Measurements from ENCODE around the gene SLC4A1.

Gene SLC4A1

GRCh38 chr17:44232061-44232460, 35.9 kb downstream of the SLC4A1 start:
- Histone ChIP-seq H3K4ac (ENCODE audit: low read length) (no peak overlapping the region), H3K4me2 (ENCODE audit: insufficient read depth, low read length, poor library complexity, severe bottlenecking) (no peak overlapping the region), H2BK12ac (ENCODE audit: low read length) (no peak overlapping the region), H3K27ac (replicated peaks; ENCODE audit: low read length) (no peak overlapping the region), H3K4me3 (ENCODE audit: low read length in 2 of 2) (no peak overlapping the region), H3K36me3 (replicated peaks in 1 of 2; ENCODE audit: control insufficient read depth in 2 of 2, insufficient read depth in 2 of 2, low read length in 2 of 2) (no peaks in the 10 kb centered on the region), H2AK5ac (ENCODE audit: low read depth, low read length) (no peak overlapping the region), H2BK120ac (ENCODE audit: low read depth, low read length) (no peak overlapping the region), H4K8ac (ENCODE audit: low read depth, low read length) (no peak overlapping the region), H3K79me1 (ENCODE audit: low read depth, low read length) (no peaks in the 10 kb centered on the region), H3K9me3 (replicated peaks in 1 of 2; ENCODE audit: control insufficient read depth in 2 of 2, insufficient read depth in 1 of 2, low read depth in 1 of 2, low read length in 2 of 2) (peaks cover 0 to 4% of the 10 kb centered on the region in 2 donors), H3K27me3 (ENCODE audit: control insufficient read depth in 3 of 3, insufficient read depth in 3 of 3, low read depth in 1 of 3, low read length in 3 of 3) (peaks cover 0 to 17% (median 0%) of the 10 kb centered on the region in 3 experiments), H2AFZ (ENCODE audit: low read length) (no peak overlapping the region), H2BK5ac (ENCODE audit: low read length) (no peak overlapping the region), H3K18ac (ENCODE audit: low read length) (no peak overlapping the region), H4K91ac (ENCODE audit: low read depth, low read length, poor library complexity) (no peak overlapping the region), H3K23ac (ENCODE audit: low read depth, low read length, poor library complexity) (no peak overlapping the region), H3K9ac (ENCODE audit: low read depth, low read length, poor library complexity) (no peak overlapping the region), H2BK15ac (ENCODE audit: low read length) (no peak overlapping the region), H3K4me1 (ENCODE audit: control insufficient read depth in 2 of 2, insufficient read depth in 1 of 2, low read depth in 1 of 2, low read length in 2 of 2) (no peaks in the 10 kb centered on the region), H3K14ac (ENCODE audit: low read length) (no peak overlapping the region)
- no CpG with 5 or more reads among the region's 7 CpGs for WGBS, 2 donors (ENCODE audit: extremely low coverage in 2 of 2, insufficient read length in 2 of 2, insufficient replicate concordance in 1 of 2)
- no peak for DNase-seq (ENCODE audit: low spot score)

- Histone ChIP-seq H2BK15ac (ENCODE audit: low read length) (no peak overlapping the region), H3K36me3 (replicated peaks in 1 of 2; ENCODE audit: control insufficient read depth in 2 of 2, insufficient read depth in 2 of 2, low read length in 2 of 2) (no peaks in the 10 kb centered on the region), H2BK12ac (ENCODE audit: low read length) (no peak overlapping the region), H3K9ac (ENCODE audit: low read depth, low read length, poor library complexity) (peak overlapping the region; percentile 72), H2AFZ (ENCODE audit: low read length) (no peak overlapping the region), H3K27ac (replicated peaks; ENCODE audit: low read length) (no peak overlapping the region), H4K91ac (ENCODE audit: low read depth, low read length, poor library complexity) (no peak overlapping the region), H2BK120ac (ENCODE audit: low read depth, low read length) (no peak overlapping the region), H3K4ac (ENCODE audit: low read length) (no peak overlapping the region), H4K8ac (ENCODE audit: low read depth, low read length) (no peak overlapping the region), H3K79me1 (ENCODE audit: low read depth, low read length) (no peaks in the 10 kb centered on the region), H3K4me3 (ENCODE audit: low read length in 2 of 2) (no peak overlapping the region), H2AK5ac (ENCODE audit: low read depth, low read length) (no peak overlapping the region), H3K4me1 (ENCODE audit: control insufficient read depth in 2 of 2, insufficient read depth in 1 of 2, low read depth in 1 of 2, low read length in 2 of 2) (no peaks in the 10 kb centered on the region), H3K14ac (ENCODE audit: low read length) (no peak overlapping the region), H3K4me2 (ENCODE audit: insufficient read depth, low read length, poor library complexity, severe bottlenecking) (no peak overlapping the region), H2BK5ac (ENCODE audit: low read length) (no peak overlapping the region), H3K9me3 (replicated peaks in 1 of 2; ENCODE audit: control insufficient read depth in 2 of 2, insufficient read depth in 1 of 2, low read depth in 1 of 2, low read length in 2 of 2) (no peaks in the 10 kb centered on the region), H3K27me3 (ENCODE audit: control insufficient read depth in 3 of 3, insufficient read depth in 3 of 3, low read depth in 1 of 3, low read length in 3 of 3) (peaks cover 0 to 12% (median 0%) of the 10 kb centered on the region in 3 experiments), H3K23ac (ENCODE audit: low read depth, low read length, poor library complexity) (peak overlapping the region; percentile 73), H3K18ac (ENCODE audit: low read length) (no peak overlapping the region)
- no peak for DNase-seq (ENCODE audit: low spot score)
- WGBS, 2 donors (ENCODE audit: extremely low coverage in 2 of 2, insufficient read length in 2 of 2, insufficient replicate concordance in 1 of 2) = no CpG with 5 or more reads among the region's 9 CpGs
Observed at GRCh38 chr17:44230140-44230539, 37.8 kb downstream of the SLC4A1 start.

GRCh38 chr17:44229090-44229489, 38.8 kb downstream of the SLC4A1 start:
- no peak overlapping the region for H2BK12ac ChIP-seq (ENCODE audit: low read length)
- DNase-seq (ENCODE audit: low spot score) = no peak
- H3K9me3 ChIP-seq (replicated peaks in 1 of 2; ENCODE audit: control insufficient read depth in 2 of 2, insufficient read depth in 1 of 2, low read depth in 1 of 2, low read length in 2 of 2) = no peaks in the 10 kb centered on the region
- H3K4me3 ChIP-seq (ENCODE audit: low read length in 2 of 2) = no peak overlapping the region
- no peak overlapping the region for H3K18ac ChIP-seq (ENCODE audit: low read length)
- H3K27me3 ChIP-seq (ENCODE audit: control insufficient read depth in 3 of 3, insufficient read depth in 3 of 3, low read depth in 1 of 3, low read length in 3 of 3) = peaks cover 0 to 12% (median 0%) of the 10 kb centered on the region in 3 experiments
- peak overlapping the region; percentile 17 for H3K23ac ChIP-seq (ENCODE audit: low read depth, low read length, poor library complexity)
- H2AK5ac ChIP-seq (ENCODE audit: low read depth, low read length) = peak overlapping the region; percentile 32
- no peak overlapping the region for H3K4ac ChIP-seq (ENCODE audit: low read length)
- H3K9ac ChIP-seq (ENCODE audit: low read depth, low read length, poor library complexity) = no peak overlapping the region
- no peak overlapping the region for H4K8ac ChIP-seq (ENCODE audit: low read depth, low read length)
- H3K4me2 ChIP-seq (ENCODE audit: insufficient read depth, low read length, poor library complexity, severe bottlenecking) = no peak overlapping the region
- no peak overlapping the region for H3K27ac ChIP-seq (replicated peaks; ENCODE audit: low read length)
- H4K91ac ChIP-seq (ENCODE audit: low read depth, low read length, poor library complexity) = no peak overlapping the region
- no CpG with 5 or more reads among the region's 6 CpGs for WGBS, 2 donors (ENCODE audit: extremely low coverage in 2 of 2, insufficient read length in 2 of 2, insufficient replicate concordance in 1 of 2)
- H3K4me1 ChIP-seq (ENCODE audit: control insufficient read depth in 2 of 2, insufficient read depth in 1 of 2, low read depth in 1 of 2, low read length in 2 of 2) = no peaks in the 10 kb centered on the region
- no peak overlapping the region for H2BK15ac ChIP-seq (ENCODE audit: low read length)
- H3K36me3 ChIP-seq (replicated peaks in 1 of 2; ENCODE audit: control insufficient read depth in 2 of 2, insufficient read depth in 2 of 2, low read length in 2 of 2) = no peaks in the 10 kb centered on the region
- no peak overlapping the region for H3K14ac ChIP-seq (ENCODE audit: low read length)
- H2BK120ac ChIP-seq (ENCODE audit: low read depth, low read length) = no peak overlapping the region
- H3K79me1 ChIP-seq (ENCODE audit: low read depth, low read length) = no peaks in the 10 kb centered on the region
- no peak overlapping the region for H2BK5ac ChIP-seq (ENCODE audit: low read length)
- no peak overlapping the region for H2AFZ ChIP-seq (ENCODE audit: low read length)

GRCh38 chr17:44223541-44224071, 44.3 kb downstream of the SLC4A1 start:
- Histone ChIP-seq H2BK120ac (ENCODE audit: low read depth, low read length) (no peak overlapping the region), H2BK15ac (ENCODE audit: low read length) (no peak overlapping the region), H3K9ac (ENCODE audit: low read depth, low read length, poor library complexity) (no peak overlapping the region), H4K8ac (ENCODE audit: low read depth, low read length) (no peak overlapping the region), H3K27ac (replicated peaks; ENCODE audit: low read length) (no peak overlapping the region), H3K27me3 (ENCODE audit: control insufficient read depth in 3 of 3, insufficient read depth in 3 of 3, low read depth in 1 of 3, low read length in 3 of 3) (no peaks in the 10 kb centered on the region), H2AFZ (ENCODE audit: low read length) (no peak overlapping the region), H2AK5ac (ENCODE audit: low read depth, low read length) (no peak overlapping the region), H2BK5ac (ENCODE audit: low read length) (no peak overlapping the region), H3K4ac (ENCODE audit: low read length) (no peak overlapping the region), H3K9me3 (replicated peaks in 1 of 2; ENCODE audit: control insufficient read depth in 2 of 2, insufficient read depth in 1 of 2, low read depth in 1 of 2, low read length in 2 of 2) (no peaks in the 10 kb centered on the region), H3K4me2 (ENCODE audit: insufficient read depth, low read length, poor library complexity, severe bottlenecking) (no peak overlapping the region), H4K91ac (ENCODE audit: low read depth, low read length, poor library complexity) (no peak overlapping the region), H3K23ac (ENCODE audit: low read depth, low read length, poor library complexity) (no peak overlapping the region), H3K4me3 (ENCODE audit: low read length in 2 of 2) (no peak overlapping the region), H3K18ac (ENCODE audit: low read length) (no peak overlapping the region), H2BK12ac (ENCODE audit: low read length) (no peak overlapping the region), H3K79me1 (ENCODE audit: low read depth, low read length) (peaks cover 7% of the 10 kb centered on the region), H3K36me3 (replicated peaks in 1 of 2; ENCODE audit: control insufficient read depth in 2 of 2, insufficient read depth in 2 of 2, low read length in 2 of 2) (no peaks in the 10 kb centered on the region), H3K14ac (ENCODE audit: low read length) (no peak overlapping the region), H3K4me1 (ENCODE audit: control insufficient read depth in 2 of 2, insufficient read depth in 1 of 2, low read depth in 1 of 2, low read length in 2 of 2) (peaks cover 5 to 7% of the 10 kb centered on the region in 2 donors)
- DNase-seq (ENCODE audit: low spot score) = no peak
- no CpG with 5 or more reads among the region's 7 CpGs for WGBS, 2 donors (ENCODE audit: extremely low coverage in 2 of 2, insufficient read length in 2 of 2, insufficient replicate concordance in 1 of 2)
